T-helper 17 cell (primary cell): ENCODE measurements around the gene ZNF619. TPM values are rescaled to one million over a fixed set of nuclear protein-coding genes. Genes with fewer than 3 reads are reported as not detected.
"Not testable (repeated sequence)": the region's sequence is repeated elsewhere in the genome, so short reads cannot be mapped to it uniquely, and the experiment has no call there.

Source experiments
- ATAC-seq: fragments of 150-1000 bp; cut with Tn5 transposase; 2 replicates; pipeline ENCODE4 v1.10.0; 2021; ENCODE audit warnings: mild to moderate bottlenecking, moderate library complexity
- DNase-seq, 3 donors: peaks; one replicate each; pipeline versions ENCODE4 v3.0.0 to v3.0.0-alpha.2; 2020 to 2021
- H3K9me3 ChIP-seq: one replicate; pipeline ENCODE4 v1.7.0; 2013; ENCODE audit warnings: low read length, mild to moderate bottlenecking; ENCODE audit not compliant: control insufficient read depth, poor library complexity, severe bottlenecking
- H3K27ac Mint-ChIP-seq: one replicate; pipeline ENCODE4 v1.8.0; 2022; ENCODE audit warnings: mild to moderate bottlenecking, moderate library complexity, mixed read lengths
- H3K27me3 Mint-ChIP-seq: one replicate; pipeline ENCODE4 v1.8.0; 2022; ENCODE audit warnings: mixed read lengths
- H3K36me3 Mint-ChIP-seq: one replicate; pipeline ENCODE4 v1.8.0; 2022; ENCODE audit warnings: low read depth, mixed read lengths
- H3K4me1 Mint-ChIP-seq: one replicate; pipeline ENCODE4 v1.8.0; 2022; ENCODE audit warnings: mild to moderate bottlenecking, mixed read lengths
- H3K4me3 Mint-ChIP-seq: one replicate; pipeline ENCODE4 v1.8.0; 2022; ENCODE audit warnings: mild to moderate bottlenecking, moderate library complexity, mixed read lengths
- total RNA-seq, 4 donors: library from RNA in 2 of 4; stranded (reverse) in 2 of 4; gene quantifications; one replicate each; pipeline ENCODE4 v1.2.3 and lab custom pipeline; 2022 to 2026

ZNF619 gene
- total RNA-seq, 2 donors from 2014 or later = 5.0 to 8.4 TPM

GRCh38 chr3:40456940-40457823, 19.7 kb upstream of the ZNF619 start, which contains the start of gene RPL14:
Gene RPL14, plus strand, starts transcription at chr3:40457339. Its CDS starts 133 bp downstream, at chr3:40457472.
- Mint-ChIP-seq H3K27ac (peak within 1 kb of the TSS; percentile 95), H3K27me3 (no peaks in the 10 kb centered on the region), H3K4me1 (peaks cover 29% of the 10 kb centered on the region), H3K36me3 (peaks cover 2% of the 10 kb centered on the region), H3K4me3 (peak within 1 kb of the TSS; percentile 89)
- DNase-seq (peak; percentile 86 to 88 (median 88)), ATAC-seq (peak; percentile 74)
- no peaks in the 10 kb centered on the region for H3K9me3 ChIP-seq

- peak overlapping the region; percentile 95 for H3K27ac Mint-ChIP-seq
- ATAC-seq = no peak
- peaks cover 2% of the 10 kb centered on the region for H3K36me3 Mint-ChIP-seq
Observed at GRCh38 chr3:40458473-40458872, 18.4 kb upstream of the ZNF619 start.

GRCh38 chr3:40460481-40460880, 16.4 kb upstream of the ZNF619 start:
- not testable (repeated sequence) for H3K9me3 ChIP-seq, DNase-seq, H3K27ac Mint-ChIP-seq, ATAC-seq, H3K27me3 Mint-ChIP-seq, H3K36me3 Mint-ChIP-seq, H3K4me3 Mint-ChIP-seq
- H3K4me1 Mint-ChIP-seq = peaks cover 37% of the 10 kb centered on the region

More at GRCh38 chr3:40458473-40458872, 18.4 kb upstream of the ZNF619 start:
- Mint-ChIP-seq H3K4me1 (peaks cover 23% of the 10 kb centered on the region), H3K27me3 (no peaks in the 10 kb centered on the region), H3K4me3 (peak overlapping the region; percentile 89)
- DNase-seq = no peak
- no peaks in the 10 kb centered on the region for H3K9me3 ChIP-seq

GRCh38 chr3:40461161-40461560, 15.8 kb upstream of the ZNF619 start:
- H3K4me3 Mint-ChIP-seq = no peak overlapping the region

GRCh38 chr3:40462838-40463237, 14.1 kb upstream of the ZNF619 start:
- peaks cover 29% of the 10 kb centered on the region for H3K4me1 Mint-ChIP-seq
- H3K36me3 Mint-ChIP-seq, H3K4me3 Mint-ChIP-seq, H3K27me3 Mint-ChIP-seq, H3K9me3 ChIP-seq, DNase-seq, ATAC-seq, H3K27ac Mint-ChIP-seq: not testable (repeated sequence)

More at GRCh38 chr3:40461161-40461560, 15.8 kb upstream of the ZNF619 start:
- no peak for ATAC-seq
- no peaks in the 10 kb centered on the region for H3K9me3 ChIP-seq
- H3K27me3 Mint-ChIP-seq = no peaks in the 10 kb centered on the region
- no peak overlapping the region for H3K27ac Mint-ChIP-seq
- DNase-seq = no peak
- peaks cover 37% of the 10 kb centered on the region for H3K4me1 Mint-ChIP-seq
- peaks cover 2% of the 10 kb centered on the region for H3K36me3 Mint-ChIP-seq

GRCh38 chr3:40463579-40463978, 13.3 kb upstream of the ZNF619 start:
- no peaks in the 10 kb centered on the region for H3K36me3 Mint-ChIP-seq
- no peak for DNase-seq
- no peaks in the 10 kb centered on the region for H3K27me3 Mint-ChIP-seq
- no peak for ATAC-seq
- H3K9me3 ChIP-seq = no peaks in the 10 kb centered on the region
- H3K27ac Mint-ChIP-seq = peak overlapping the region; percentile 41
- peak overlapping the region; percentile 25 for H3K4me3 Mint-ChIP-seq
- peaks cover 21% of the 10 kb centered on the region for H3K4me1 Mint-ChIP-seq

- H3K4me3 Mint-ChIP-seq = peak overlapping the region; percentile 41
Observed at GRCh38 chr3:40464339-40465110, 12.4 kb upstream of the ZNF619 start.

DNA sequence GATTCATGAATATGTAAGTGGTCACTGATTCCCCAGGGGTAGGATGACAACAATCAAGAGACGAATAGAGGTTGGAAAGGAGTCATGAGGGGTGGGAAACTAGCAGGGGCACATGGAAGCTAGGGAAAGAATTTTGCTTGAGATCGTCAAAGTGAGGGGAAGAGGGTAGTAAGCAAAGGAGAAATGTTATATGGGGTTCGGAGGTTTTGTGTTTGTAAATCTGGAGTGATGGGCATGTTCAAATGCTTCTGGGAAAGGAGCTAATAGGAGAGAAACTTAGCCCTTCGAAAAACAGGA, 11.9 kb upstream of the ZNF619 start:
- ATAC-seq (no peak), DNase-seq (no peak)
- H3K27me3 Mint-ChIP-seq = no peaks in the 10 kb centered on the region
- peak overlapping the region; percentile 41 for H3K27ac Mint-ChIP-seq
- H3K36me3 Mint-ChIP-seq = no peaks in the 10 kb centered on the region
- no peak overlapping the region for H3K4me3 Mint-ChIP-seq
- peaks cover 17% of the 10 kb centered on the region for H3K4me1 Mint-ChIP-seq
- H3K9me3 ChIP-seq = no peaks in the 10 kb centered on the region

More at GRCh38 chr3:40464339-40465110, 12.4 kb upstream of the ZNF619 start:
- Mint-ChIP-seq H3K27ac (peak overlapping the region; percentile 41), H3K36me3 (no peaks in the 10 kb centered on the region), H3K27me3 (no peaks in the 10 kb centered on the region), H3K4me1 (peaks cover 17% of the 10 kb centered on the region)
- ATAC-seq (peak; percentile 96), DNase-seq (no peak)
- H3K9me3 ChIP-seq = no peaks in the 10 kb centered on the region

- H3K4me3 Mint-ChIP-seq = peak overlapping the region; percentile 13
Observed at GRCh38 chr3:40465456-40465855, 11.5 kb upstream of the ZNF619 start.

DNA sequence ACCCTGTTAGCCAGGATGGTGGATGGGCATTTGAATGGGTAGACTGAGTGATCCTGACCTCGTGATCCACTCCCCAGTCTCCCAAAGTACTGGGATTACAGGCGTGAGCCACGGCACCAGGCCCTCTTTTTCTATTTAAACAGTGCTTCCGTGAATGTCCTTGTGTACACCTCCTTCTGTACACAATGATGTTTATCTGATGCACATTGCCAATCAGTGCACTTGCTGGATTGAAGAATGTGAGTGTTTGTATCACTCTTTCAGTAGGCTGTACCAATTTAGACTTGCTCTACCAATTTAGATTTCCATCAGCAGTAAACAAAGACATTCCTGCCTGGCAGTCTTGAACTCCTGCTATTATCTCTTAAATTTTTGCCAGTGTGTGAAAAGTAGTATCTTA, 8.9 kb upstream of the ZNF619 start:
- H3K27me3 Mint-ChIP-seq = no peaks in the 10 kb centered on the region
- no peak for DNase-seq
- H3K4me1 Mint-ChIP-seq = peaks cover 17% of the 10 kb centered on the region
- H3K36me3 Mint-ChIP-seq = no peaks in the 10 kb centered on the region
- H3K9me3 ChIP-seq = no peaks in the 10 kb centered on the region
- ATAC-seq = no peak
- no peak overlapping the region for H3K4me3 Mint-ChIP-seq
- H3K27ac Mint-ChIP-seq = no peak overlapping the region

More at GRCh38 chr3:40465456-40465855, 11.5 kb upstream of the ZNF619 start:
- DNase-seq (no peak), ATAC-seq (no peak)
- H3K27me3 Mint-ChIP-seq = no peaks in the 10 kb centered on the region
- no peaks in the 10 kb centered on the region for H3K36me3 Mint-ChIP-seq
- no peaks in the 10 kb centered on the region for H3K9me3 ChIP-seq
- H3K27ac Mint-ChIP-seq = peak overlapping the region; percentile 41
- H3K4me1 Mint-ChIP-seq = peaks cover 17% of the 10 kb centered on the region

DNA sequence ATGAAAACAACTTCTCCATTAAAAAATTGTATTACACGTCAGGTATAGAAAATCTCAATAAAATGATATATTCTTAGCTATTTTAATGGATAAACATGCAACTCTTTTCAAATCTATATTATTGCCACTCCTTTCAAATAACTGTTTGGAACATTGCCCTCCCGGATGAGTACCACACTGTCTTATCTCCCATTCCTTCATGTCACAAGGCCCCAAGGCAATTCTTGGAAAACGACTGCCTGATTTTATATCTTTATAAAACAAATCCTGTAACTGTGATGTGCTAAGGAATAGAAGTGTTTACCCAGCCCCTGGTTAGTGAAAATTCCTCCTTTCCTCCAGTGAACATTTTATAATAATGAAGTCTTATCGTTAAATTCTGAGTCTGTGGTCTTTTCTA, 6.2 kb upstream of the ZNF619 start:
- Mint-ChIP-seq H3K27me3 (no peaks in the 10 kb centered on the region), H3K4me1 (peaks cover 2% of the 10 kb centered on the region), H3K36me3 (no peaks in the 10 kb centered on the region), H3K27ac (no peak overlapping the region), H3K4me3 (no peak overlapping the region)
- no peaks in the 10 kb centered on the region for H3K9me3 ChIP-seq
- DNase-seq (no peak), ATAC-seq (no peak)

DNA sequence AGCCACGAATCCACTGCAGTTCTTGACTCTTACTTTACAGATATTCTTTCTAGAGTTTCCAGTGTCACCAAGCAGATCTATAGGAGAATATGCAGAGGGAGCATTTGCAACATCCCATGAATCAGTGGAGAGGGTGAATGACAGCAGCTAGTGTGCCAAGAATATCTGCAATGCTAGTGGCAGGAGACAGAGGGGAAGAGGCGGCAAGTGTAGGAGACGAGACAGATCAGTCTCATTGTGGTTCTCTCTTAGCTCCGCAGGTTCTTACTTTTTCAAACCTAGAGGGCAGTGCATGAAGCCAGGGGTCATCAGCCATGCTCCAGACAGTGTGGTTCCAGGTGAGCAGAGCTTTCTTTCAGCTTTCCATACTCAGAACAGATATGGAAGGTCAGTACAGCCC, 744 bp downstream of the ZNF619 start:
- no peak for ATAC-seq
- Mint-ChIP-seq H3K27me3 (no peaks in the 10 kb centered on the region), H3K36me3 (peaks cover 6% of the 10 kb centered on the region), H3K4me3 (peak overlapping the region; percentile 90), H3K27ac (peak overlapping the region; percentile 98), H3K4me1 (peaks cover 34% of the 10 kb centered on the region)
- no peak for DNase-seq
- H3K9me3 ChIP-seq = no peaks in the 10 kb centered on the region

- Mint-ChIP-seq H3K27ac (no peak overlapping the region), H3K4me1 (peaks cover 10% of the 10 kb centered on the region), H3K36me3 (peaks cover 12% of the 10 kb centered on the region), H3K4me3 (no peak overlapping the region), H3K27me3 (no peaks in the 10 kb centered on the region)
- ATAC-seq (no peak), DNase-seq (no peak)
- peaks cover 5% of the 10 kb centered on the region for H3K9me3 ChIP-seq
Observed at GRCh38 chr3:40487172-40487571, 10.2 kb downstream of the ZNF619 start.
